GM06990 (cell line): Measurements from ENCODE around the gene GHRHR.

Experiments used
- DNase-seq: peaks from one replicate; pipeline ENCODE4 v3.0.0-alpha.2; 2011; ENCODE audit not compliant: insufficient read length; ENCODE audit errors: extremely low read depth
- H3K27me3 ChIP-seq: replicated peaks from 2 replicates; pipeline ENCODE4 v1.6.0; 2011; ENCODE audit warnings: low read length; ENCODE audit not compliant: control insufficient read depth, insufficient read depth
- H3K36me3 ChIP-seq: 2 replicates; pipeline ENCODE4 v1.5.1; 2011; ENCODE audit warnings: low read length; ENCODE audit not compliant: control insufficient read depth, insufficient read depth
- H3K4me3 ChIP-seq: replicated peaks from 2 replicates; pipeline ENCODE4 v1.5.1; 2011; ENCODE audit warnings: low read depth, mild to moderate bottlenecking, control low read depth, low read length
- TF ChIP-seq, protein P1 (sequence below): IDR thresholded peaks from 2 replicates; pipeline ENCODE4 v1.5.1; 2011; ENCODE audit warnings: low read length, control low read depth, mild to moderate bottlenecking, inconsistent platforms; ENCODE audit not compliant: insufficient read depth, poor library complexity, severe bottlenecking

GHRHR gene

GRCh38 chr7:30916767-30917166, 47.0 kb upstream of the GHRHR start:
- Histone ChIP-seq H3K36me3 (no peaks in the 10 kb centered on the region), H3K4me3 (no peak overlapping the region), H3K27me3 (no peaks in the 10 kb centered on the region; the same call in 1 of the 2 replicates)
- no peak for DNase-seq
- TF ChIP-seq, protein P1, sequence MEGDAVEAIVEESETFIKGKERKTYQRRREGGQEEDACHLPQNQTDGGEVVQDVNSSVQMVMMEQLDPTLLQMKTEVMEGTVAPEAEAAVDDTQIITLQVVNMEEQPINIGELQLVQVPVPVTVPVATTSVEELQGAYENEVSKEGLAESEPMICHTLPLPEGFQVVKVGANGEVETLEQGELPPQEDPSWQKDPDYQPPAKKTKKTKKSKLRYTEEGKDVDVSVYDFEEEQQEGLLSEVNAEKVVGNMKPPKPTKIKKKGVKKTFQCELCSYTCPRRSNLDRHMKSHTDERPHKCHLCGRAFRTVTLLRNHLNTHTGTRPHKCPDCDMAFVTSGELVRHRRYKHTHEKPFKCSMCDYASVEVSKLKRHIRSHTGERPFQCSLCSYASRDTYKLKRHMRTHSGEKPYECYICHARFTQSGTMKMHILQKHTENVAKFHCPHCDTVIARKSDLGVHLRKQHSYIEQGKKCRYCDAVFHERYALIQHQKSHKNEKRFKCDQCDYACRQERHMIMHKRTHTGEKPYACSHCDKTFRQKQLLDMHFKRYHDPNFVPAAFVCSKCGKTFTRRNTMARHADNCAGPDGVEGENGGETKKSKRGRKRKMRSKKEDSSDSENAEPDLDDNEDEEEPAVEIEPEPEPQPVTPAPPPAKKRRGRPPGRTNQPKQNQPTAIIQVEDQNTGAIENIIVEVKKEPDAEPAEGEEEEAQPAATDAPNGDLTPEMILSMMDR, result no peak

GRCh38 chr7:30917216-30917893, 46.4 kb upstream of the GHRHR start:
- Histone ChIP-seq H3K36me3 (no peaks in the 10 kb centered on the region), H3K4me3 (no peak overlapping the region), H3K27me3 (no peaks in the 10 kb centered on the region; the same call in 1 of the 2 replicates)
- no peak for DNase-seq
- TF ChIP-seq, protein P1, result no peak

- TF ChIP-seq, protein P1, result no peak
- H3K4me3 ChIP-seq, result no peak overlapping the region
- H3K36me3 ChIP-seq, result no peaks in the 10 kb centered on the region
- no peaks in the 10 kb centered on the region for H3K27me3 ChIP-seq
- DNase-seq, result no peak
These were observed 45.1 kb upstream of the GHRHR start for GRCh38 chr7:30918676-30919075.

DNA sequence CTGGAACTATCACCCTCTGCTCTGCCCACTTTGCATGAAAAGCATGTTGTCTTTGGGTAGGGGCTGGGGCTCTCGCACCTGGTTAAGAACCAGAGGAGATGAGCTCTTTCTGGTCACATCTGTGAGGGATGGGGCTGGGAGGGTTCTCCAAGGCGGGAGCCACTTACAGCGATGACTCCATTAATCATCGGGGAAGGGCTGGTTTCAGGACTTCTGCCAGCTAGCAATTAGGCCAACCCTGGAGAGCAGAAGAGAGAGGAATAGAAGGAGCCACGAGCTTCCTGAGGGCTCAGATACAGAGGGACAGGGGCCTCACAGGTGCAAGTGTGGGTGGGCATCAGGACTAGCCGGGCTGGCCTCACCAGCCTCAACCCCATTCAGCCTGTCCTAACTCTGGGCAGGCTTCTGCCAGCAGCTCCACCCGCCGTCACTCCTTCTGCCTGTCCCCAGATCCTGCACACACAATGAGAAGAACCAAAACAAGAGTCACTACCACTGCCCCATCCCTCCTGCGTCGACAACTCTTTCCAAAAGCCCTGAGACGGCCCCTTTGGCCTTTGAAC, 43.7 kb upstream of the GHRHR start:
- Histone ChIP-seq H3K4me3 (no peak overlapping the region), H3K27me3 (no peaks in the 10 kb centered on the region), H3K36me3 (no peaks in the 10 kb centered on the region)
- no peak for DNase-seq
- TF ChIP-seq, protein P1, result no peak

- no peak overlapping the region for H3K4me3 ChIP-seq
- H3K36me3 ChIP-seq, result no peaks in the 10 kb centered on the region
- no peaks in the 10 kb centered on the region for H3K27me3 ChIP-seq
- no peak for DNase-seq
- TF ChIP-seq, protein P1, result no peak
These were observed 42.9 kb upstream of the GHRHR start for GRCh38 chr7:30920584-30921539.
